Osteocyte (in vitro differentiated cells): ENCODE results near the gene CAMK2D. TPM values are rescaled to one million over a fixed set of nuclear protein-coding genes. Genes with fewer than 3 reads are reported as not detected.

Source experiments
- DNase-seq: peaks from one replicate; pipeline ENCODE4 v3.0.0; 2021; ENCODE audit warnings: mixed read lengths; ENCODE audit not compliant: unreplicated experiment; ENCODE audit errors: extremely low spot score
- H3K27ac Mint-ChIP-seq: one replicate; pipeline ENCODE4 v1.8.0; 2021; ENCODE audit warnings: mild to moderate bottlenecking, mixed read lengths; ENCODE audit not compliant: unreplicated experiment
- H3K27me3 Mint-ChIP-seq: one replicate; pipeline ENCODE4 v1.8.0; 2021; ENCODE audit warnings: mixed read lengths; ENCODE audit not compliant: unreplicated experiment
- H3K36me3 Mint-ChIP-seq: one replicate; pipeline ENCODE4 v1.8.0; 2021; ENCODE audit warnings: mixed read lengths; ENCODE audit not compliant: unreplicated experiment
- H3K4me1 Mint-ChIP-seq: one replicate; pipeline ENCODE4 v1.8.0; 2021; ENCODE audit warnings: mixed read lengths; ENCODE audit not compliant: unreplicated experiment
- H3K4me3 Mint-ChIP-seq: one replicate; pipeline ENCODE4 v1.8.0; 2021; ENCODE audit warnings: mild to moderate bottlenecking, moderate library complexity, mixed read lengths; ENCODE audit not compliant: unreplicated experiment
- H3K9me3 Mint-ChIP-seq: one replicate; pipeline ENCODE4 v1.8.0; 2021; ENCODE audit warnings: mixed read lengths; ENCODE audit not compliant: unreplicated experiment
- CTCF ChIP-seq: fragments of 200-600 bp; sonication (generic); IDR thresholded peaks from 2 replicates; pipeline ENCODE4 v1.5.0; 2021; ENCODE audit warnings: antibody characterized with exemption, mild to moderate bottlenecking, moderate library complexity
- total RNA-seq: library from RNA; stranded (reverse); gene quantifications from 2 replicates; pipeline ENCODE4 v1.2.1, GENCODE V29; 2021

CAMK2D gene
- total RNA-seq, 1 donor from 2014 or later, result 84.3 TPM

GRCh38 chr4:113452868-113453620 lies 308.5 kb downstream of the CAMK2D start:
- H3K4me1 Mint-ChIP-seq, result peaks cover 28% of the 10 kb centered on the region
- H3K4me3 Mint-ChIP-seq, result no peak overlapping the region
- H3K27ac Mint-ChIP-seq, result peak overlapping the region; percentile 80
- DNase-seq, result no peak
- no peaks in the 10 kb centered on the region for H3K9me3 Mint-ChIP-seq
- no peaks in the 10 kb centered on the region for H3K27me3 Mint-ChIP-seq
- H3K36me3 Mint-ChIP-seq, result peaks cover 36% of the 10 kb centered on the region
- TF ChIP-seq CTCF, result no peak

DNA sequence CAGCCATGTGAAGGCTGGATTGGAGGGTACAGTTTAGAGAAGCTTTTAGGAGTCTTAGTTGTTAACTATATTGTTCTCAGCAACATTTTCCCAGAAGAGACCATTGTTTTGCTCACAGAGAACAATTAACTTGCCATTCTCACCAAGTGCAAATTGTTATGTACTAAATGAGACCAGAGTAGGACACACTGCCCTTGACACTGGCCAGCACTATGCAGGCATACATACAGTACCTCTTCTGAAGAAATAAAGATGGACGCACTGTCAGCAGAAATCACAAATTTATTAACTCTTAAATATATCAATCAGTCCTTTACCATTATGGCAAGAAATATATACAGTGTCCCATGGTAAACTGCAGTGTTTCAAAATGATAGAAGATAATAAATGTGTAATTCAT lies 309.4 kb downstream of the CAMK2D start:
- no peak for TF ChIP-seq CTCF
- Mint-ChIP-seq H3K4me1 (peaks cover 23% of the 10 kb centered on the region), H3K27ac (no peak overlapping the region), H3K4me3 (no peak overlapping the region), H3K9me3 (no peaks in the 10 kb centered on the region), H3K27me3 (no peaks in the 10 kb centered on the region), H3K36me3 (peaks cover 28% of the 10 kb centered on the region)
- DNase-seq, result no peak

DNA sequence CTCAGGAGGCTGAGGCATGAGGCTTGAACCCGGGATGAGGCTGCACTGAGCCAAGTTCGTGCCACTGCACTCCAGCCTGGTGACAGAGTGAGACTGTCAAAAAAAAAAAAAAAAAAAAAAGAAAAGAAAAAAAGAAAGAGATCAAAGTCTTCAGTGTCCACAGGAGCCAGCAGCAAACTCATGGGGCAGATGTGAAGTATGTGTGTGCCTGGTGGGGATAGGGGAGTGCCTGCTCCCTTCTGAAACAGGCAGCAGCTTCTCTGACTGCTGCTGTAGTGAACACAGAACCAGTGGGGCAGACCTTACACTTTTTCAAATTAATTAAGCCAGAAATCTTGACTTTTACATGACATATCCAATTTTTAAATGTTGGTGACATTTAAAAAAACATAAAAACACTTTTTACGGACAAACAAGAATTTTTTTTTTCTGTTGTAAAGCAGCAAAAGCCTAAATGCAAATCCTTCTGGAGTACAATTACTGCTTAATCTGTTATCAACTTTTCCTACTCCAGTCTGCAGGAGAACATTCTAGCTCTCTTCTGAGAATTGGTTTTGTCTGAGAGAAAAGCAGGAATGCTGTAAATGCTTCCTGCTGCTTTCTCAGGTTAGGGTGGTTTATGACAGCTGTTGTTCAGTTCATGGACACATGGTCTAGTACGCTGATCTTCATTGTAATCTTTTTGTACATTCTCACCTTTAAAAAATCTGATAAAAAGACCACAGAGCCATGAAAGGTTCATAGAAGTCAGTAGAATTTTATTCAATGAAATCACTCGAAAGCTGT lies 311.1 kb downstream of the CAMK2D start:
- TF ChIP-seq CTCF, result no peak
- peaks cover 15% of the 10 kb centered on the region for H3K36me3 Mint-ChIP-seq

GRCh38 chr4:113449410-113449974 lies 312.0 kb downstream of the CAMK2D start:
- no peak for TF ChIP-seq CTCF
- Mint-ChIP-seq H3K36me3 (peaks cover 15% of the 10 kb centered on the region), H3K27me3 (no peaks in the 10 kb centered on the region), H3K27ac (no peak overlapping the region), H3K9me3 (peaks cover 4% of the 10 kb centered on the region), H3K4me1 (peaks cover 43% of the 10 kb centered on the region), H3K4me3 (no peak overlapping the region)
- DNase-seq, result no peak

More for the DNA sequence above, 311.1 kb downstream of the CAMK2D start:
- Mint-ChIP-seq H3K4me1 (peaks cover 33% of the 10 kb centered on the region), H3K4me3 (no peak overlapping the region), H3K9me3 (peaks cover 4% of the 10 kb centered on the region), H3K27ac (no peak overlapping the region), H3K27me3 (no peaks in the 10 kb centered on the region)
- no peak for DNase-seq

GRCh38 chr4:113447769-113448168 lies 313.8 kb downstream of the CAMK2D start:
- Mint-ChIP-seq H3K27ac (no peak overlapping the region), H3K4me1 (peaks cover 36% of the 10 kb centered on the region), H3K27me3 (no peaks in the 10 kb centered on the region), H3K4me3 (no peak overlapping the region), H3K9me3 (peaks cover 4% of the 10 kb centered on the region), H3K36me3 (peaks cover 9% of the 10 kb centered on the region)
- DNase-seq, result no peak
- no peak for TF ChIP-seq CTCF
